ENCODE measurements around the gene GRPR. TPM values are rescaled to one million over a fixed set of nuclear protein-coding genes. Genes with fewer than 3 reads are reported as not detected.

The GRPR gene
- total and polyA plus RNA-seq, 10 of the 15 experiments (the other 5 are each of a cell fraction or from before 2014, with no cell fraction given): 0.10 to 3.7 (median 0.21) TPM; not detected in 1

- TF ChIP-seq IRF5 (IDR thresholded peaks at IDR 0.05; ENCODE audit: borderline replicate concordance): no peak
- peak; percentile 87 for TF ChIP-seq JUNB (IDR thresholded peaks at IDR 0.05)
- TF ChIP-seq ZNF217 (IDR thresholded peaks at IDR 0.05): peak; percentile 80
- no peak for TF ChIP-seq EGR1 (IDR thresholded peaks at IDR 0.05; ENCODE audit: borderline replicate concordance in 1 of 2, low read depth in 2 of 2, low read length in 2 of 2)
- no peak for TF ChIP-seq SP1 (IDR thresholded peaks at IDR 0.05; ENCODE audit: low read depth, low read length)
- no peak for TF ChIP-seq MAX (IDR thresholded peaks at IDR 0.05; ENCODE audit: low read depth, low read length)
- peak; percentile 93 for TF ChIP-seq ZNF24 (IDR thresholded peaks at IDR 0.05)
- no peak for TF ChIP-seq BHLHE40 (IDR thresholded peaks at IDR 0.05; ENCODE audit: borderline replicate concordance in 1 of 2, low read depth in 2 of 2, low read length in 1 of 2)
- TF ChIP-seq YY1 (IDR thresholded peaks at IDR 0.05; ENCODE audit: low read depth, low read length): peak; percentile 60; the same call in 1 of the 2 replicates
- TF ChIP-seq, protein P1, sequence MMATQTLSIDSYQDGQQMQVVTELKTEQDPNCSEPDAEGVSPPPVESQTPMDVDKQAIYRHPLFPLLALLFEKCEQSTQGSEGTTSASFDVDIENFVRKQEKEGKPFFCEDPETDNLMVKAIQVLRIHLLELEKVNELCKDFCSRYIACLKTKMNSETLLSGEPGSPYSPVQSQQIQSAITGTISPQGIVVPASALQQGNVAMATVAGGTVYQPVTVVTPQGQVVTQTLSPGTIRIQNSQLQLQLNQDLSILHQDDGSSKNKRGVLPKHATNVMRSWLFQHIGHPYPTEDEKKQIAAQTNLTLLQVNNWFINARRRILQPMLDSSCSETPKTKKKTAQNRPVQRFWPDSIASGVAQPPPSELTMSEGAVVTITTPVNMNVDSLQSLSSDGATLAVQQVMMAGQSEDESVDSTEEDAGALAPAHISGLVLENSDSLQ (IDR thresholded peaks at IDR 0.05): no peak
- TF ChIP-seq, protein P2, sequence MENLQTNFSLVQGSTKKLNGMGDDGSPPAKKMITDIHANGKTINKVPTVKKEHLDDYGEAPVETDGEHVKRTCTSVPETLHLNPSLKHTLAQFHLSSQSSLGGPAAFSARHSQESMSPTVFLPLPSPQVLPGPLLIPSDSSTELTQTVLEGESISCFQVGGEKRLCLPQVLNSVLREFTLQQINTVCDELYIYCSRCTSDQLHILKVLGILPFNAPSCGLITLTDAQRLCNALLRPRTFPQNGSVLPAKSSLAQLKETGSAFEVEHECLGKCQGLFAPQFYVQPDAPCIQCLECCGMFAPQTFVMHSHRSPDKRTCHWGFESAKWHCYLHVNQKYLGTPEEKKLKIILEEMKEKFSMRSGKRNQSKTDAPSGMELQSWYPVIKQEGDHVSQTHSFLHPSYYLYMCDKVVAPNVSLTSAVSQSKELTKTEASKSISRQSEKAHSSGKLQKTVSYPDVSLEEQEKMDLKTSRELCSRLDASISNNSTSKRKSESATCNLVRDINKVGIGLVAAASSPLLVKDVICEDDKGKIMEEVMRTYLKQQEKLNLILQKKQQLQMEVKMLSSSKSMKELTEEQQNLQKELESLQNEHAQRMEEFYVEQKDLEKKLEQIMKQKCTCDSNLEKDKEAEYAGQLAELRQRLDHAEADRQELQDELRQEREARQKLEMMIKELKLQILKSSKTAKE (IDR thresholded peaks at IDR 0.05; ENCODE audit: low read depth, poor library complexity, severe bottlenecking): peak; percentile 44
- TF ChIP-seq HCFC1 (IDR thresholded peaks at IDR 0.05; ENCODE audit: low read length): no peak
- TF ChIP-seq IRF4 (IDR thresholded peaks at IDR 0.05; ENCODE audit: low read depth, low read length): peak; percentile 69; the same call in 1 of the 2 replicates
- TF ChIP-seq KAT2A (conservative IDR thresholded peaks at IDR 0.05; ENCODE audit: control insufficient read depth, low read depth, low read length): no peak
- peak; percentile 84 for TF ChIP-seq FOXM1 (IDR thresholded peaks at IDR 0.05; ENCODE audit: low read depth, low read length)
- TF ChIP-seq BMI1 (IDR thresholded peaks at IDR 0.05; ENCODE audit: borderline replicate concordance): peak; percentile 19; the same call in 1 of the 2 replicates
- peak; percentile 90 for TF ChIP-seq SPI1 (IDR thresholded peaks at IDR 0.05; ENCODE audit: borderline replicate concordance, insufficient read depth, low read depth, low read length)
- TF ChIP-seq REST (IDR thresholded peaks at IDR 0.05; ENCODE audit: low read depth, low read length): no peak
- no peak for TF ChIP-seq POLR2AphosphoS5 (IDR thresholded peaks at IDR 0.05; ENCODE audit: low read length)
These were observed 3.8 kb upstream of the GRPR start (continued) for GRCh38 chrX:16119353-16120220.
